Stimulated activated naive CD4-positive, alpha-beta T cell (primary cell): ENCODE results near the gene VSTM1.
A peak's percentile ranks its signal among the peaks of the same experiment; 100 is the strongest.
"Not testable (repeated sequence)": the region's sequence is repeated elsewhere in the genome, so short reads cannot be mapped to it uniquely, and the experiment has no call there.

Experiments used
- DNase-seq, 6 experiments: peaks; one replicate each; lab custom pipeline; 2025; lab: John Stamatoyannopoulos, UW

VSTM1 gene

DNA sequence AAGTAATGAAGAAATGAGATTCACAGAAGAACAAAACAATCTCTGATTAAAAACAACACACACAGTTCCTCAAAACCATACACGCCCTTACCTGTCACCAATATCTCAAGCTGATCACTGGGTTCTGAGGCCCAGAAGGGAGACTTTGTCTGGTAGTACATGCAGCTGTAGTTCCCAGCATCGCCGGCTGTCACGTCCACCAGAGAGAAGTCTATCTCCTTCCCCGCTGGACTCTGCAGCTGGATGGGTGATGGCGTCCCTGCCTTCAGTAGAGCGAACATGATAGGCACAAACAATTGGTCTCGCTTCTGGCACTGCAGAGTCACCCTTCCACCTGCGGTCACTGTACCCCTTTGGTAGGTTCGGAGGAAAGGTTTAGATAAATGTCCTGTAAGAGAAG lies 10.1 kb upstream of the VSTM1 start:
- DNase-seq, result no peak

DNA sequence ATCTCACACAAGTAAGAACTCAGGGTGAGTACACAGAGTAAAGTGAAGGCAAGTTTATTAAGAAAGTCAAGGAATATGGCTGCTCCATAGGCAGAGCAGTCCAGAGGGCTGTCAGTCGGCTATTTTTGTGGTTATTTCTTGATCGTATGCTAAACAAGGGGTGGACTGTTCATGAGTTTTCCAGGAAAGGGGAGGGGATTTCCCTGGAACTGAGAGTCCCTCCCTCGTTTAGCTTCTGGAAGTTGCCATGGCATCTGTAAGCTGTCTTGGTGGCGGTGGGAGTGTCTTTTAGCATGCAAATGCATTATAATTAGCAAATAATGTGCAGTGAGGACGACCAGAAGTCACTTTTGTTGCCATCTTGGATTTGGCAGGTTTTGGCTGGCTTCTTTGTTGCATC lies 5.8 kb upstream of the VSTM1 start:
- DNase-seq, result no peak

GRCh38 chr19:54062643-54063042 lies 1.1 kb downstream of the VSTM1 start:
- DNase-seq, result no peak

DNA sequence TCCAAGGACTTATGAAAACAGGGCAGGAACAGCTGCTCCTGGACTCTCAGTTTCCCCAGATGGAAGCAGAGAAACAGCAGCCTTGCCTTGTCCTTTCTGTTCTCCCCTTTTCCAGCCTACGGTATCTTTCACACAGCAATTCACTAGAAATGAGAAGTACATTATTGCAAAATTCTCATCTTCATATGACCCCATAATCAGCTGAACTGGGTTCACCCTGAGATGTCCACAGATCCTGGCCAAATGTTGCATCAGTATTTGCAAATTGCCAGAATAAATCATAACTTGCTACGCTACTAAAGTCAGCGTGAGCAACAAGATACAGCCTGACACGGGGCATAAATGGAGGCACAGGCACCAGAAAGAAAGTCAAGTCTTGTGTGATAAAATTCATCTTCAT lies 16.1 kb downstream of the VSTM1 start:
- no peak for DNase-seq

DNA sequence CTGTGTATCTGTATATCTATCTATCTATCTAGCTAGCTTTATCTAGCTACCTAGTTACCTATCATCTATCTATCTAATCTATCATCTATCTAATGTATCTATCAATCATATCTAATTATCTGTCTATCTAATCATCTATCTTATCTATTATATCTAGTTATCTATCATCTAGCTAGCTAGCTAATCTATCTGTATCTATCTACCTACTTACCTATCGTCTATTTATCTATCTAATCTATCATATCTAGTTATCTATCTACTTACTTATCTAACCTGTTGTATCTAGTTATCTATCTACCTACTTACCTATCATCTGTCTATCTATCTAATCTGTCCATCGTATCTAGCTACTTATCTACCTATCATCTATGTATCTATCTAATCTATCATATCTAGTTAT lies 17.9 kb downstream of the VSTM1 start:
- DNase-seq, result no peak

DNA sequence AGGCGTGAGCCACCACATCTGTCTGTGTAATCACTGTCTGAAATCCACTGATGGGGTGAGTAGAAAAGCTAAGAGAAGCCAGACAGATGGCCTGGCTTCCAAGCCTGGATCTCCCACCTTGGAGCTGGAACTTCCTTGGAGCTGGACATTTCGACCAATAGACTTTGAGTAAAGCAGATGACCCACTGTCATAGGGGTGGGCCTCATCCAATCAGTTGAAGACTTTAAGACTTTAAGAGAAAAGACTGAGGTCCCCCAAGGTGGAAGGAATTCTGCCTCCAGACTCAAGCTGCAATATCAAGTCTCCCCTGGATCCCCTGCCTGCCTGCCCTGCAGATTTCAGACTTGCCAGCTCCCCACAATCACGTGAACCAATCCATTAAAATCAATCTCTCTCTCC lies 20.7 kb downstream of the VSTM1 start:
- DNase-seq, result no peak

GRCh38 chr19:54041969-54042606 lies 21.6 kb downstream of the VSTM1 start:
- DNase-seq, result no peak

DNA sequence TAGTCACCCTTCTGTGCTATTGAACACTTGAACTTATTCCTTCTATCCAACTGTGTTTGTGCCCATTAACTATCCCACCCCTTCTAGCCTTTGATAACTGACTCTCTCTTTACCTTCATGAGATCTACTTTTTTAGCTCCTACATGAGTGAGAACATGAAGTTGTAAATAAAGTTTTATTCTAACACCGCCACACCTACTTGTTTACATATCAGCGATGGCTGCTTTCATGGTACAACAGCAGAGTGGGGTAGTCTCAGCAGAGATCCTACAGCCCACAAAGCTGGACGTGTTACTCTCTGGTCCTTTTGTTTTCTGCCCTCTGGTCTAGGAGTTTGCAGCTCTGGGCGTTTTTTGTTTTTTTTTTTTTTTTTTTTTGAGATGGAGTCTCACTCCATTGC lies 23.7 kb downstream of the VSTM1 start:
- DNase-seq, result no peak

DNA sequence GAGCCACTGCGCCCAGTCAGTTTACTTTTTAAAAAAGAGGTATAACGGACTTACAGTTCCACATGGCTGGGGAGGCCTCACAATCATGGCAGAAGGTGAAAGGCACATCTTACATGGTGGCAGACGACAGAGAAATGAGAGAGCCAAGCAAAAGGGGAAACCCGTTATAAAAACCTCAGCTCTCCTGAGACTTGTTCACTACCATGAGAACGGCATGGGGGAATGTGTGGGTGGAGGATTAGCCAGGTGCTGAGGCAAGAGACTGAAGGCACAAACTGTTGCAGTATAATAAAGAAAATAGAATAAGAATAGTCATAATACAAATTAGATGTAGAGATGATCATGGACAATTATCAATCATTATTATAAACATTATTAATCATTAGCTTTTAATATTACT lies 27.2 kb downstream of the VSTM1 start:
- DNase-seq, result not testable (repeated sequence)

- DNase-seq, result no peak
Observed at GRCh38 chr19:54035215-54036178, 28.2 kb downstream of the VSTM1 start.

- no peak for DNase-seq
Observed at GRCh38 chr19:54030895-54031586, 32.7 kb downstream of the VSTM1 start.

GRCh38 chr19:54029930-54030490 lies 33.7 kb downstream of the VSTM1 start:
- DNase-seq, result peak; percentile 1 to 36 (median 28)

GRCh38 chr19:54029301-54029700 lies 34.4 kb downstream of the VSTM1 start:
- no peak for DNase-seq

- DNase-seq, result no peak
Observed at GRCh38 chr19:54026656-54027055, 37.0 kb downstream of the VSTM1 start.

GRCh38 chr19:54024660-54025059 lies 39.0 kb downstream of the VSTM1 start:
- DNase-seq, result no peak

DNA sequence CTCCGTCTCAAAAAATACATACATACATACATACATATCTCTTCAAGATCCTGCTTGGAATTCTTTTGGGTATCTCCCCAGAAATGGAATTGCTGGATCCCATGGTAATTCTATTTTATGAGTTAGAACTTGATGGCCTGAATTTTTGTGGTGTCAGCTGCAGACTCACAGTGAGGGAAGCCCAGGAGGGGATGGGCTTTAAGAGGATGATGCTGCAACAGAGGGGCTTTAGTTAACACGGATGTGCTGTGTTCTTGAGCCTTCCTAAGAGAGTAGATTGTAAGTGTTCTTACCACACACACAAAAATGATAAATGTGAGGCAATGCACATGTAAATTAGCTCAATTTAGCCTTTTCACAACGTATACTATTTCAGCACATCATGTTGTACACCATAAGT lies 40.5 kb downstream of the VSTM1 start:
- DNase-seq, result no peak

DNA sequence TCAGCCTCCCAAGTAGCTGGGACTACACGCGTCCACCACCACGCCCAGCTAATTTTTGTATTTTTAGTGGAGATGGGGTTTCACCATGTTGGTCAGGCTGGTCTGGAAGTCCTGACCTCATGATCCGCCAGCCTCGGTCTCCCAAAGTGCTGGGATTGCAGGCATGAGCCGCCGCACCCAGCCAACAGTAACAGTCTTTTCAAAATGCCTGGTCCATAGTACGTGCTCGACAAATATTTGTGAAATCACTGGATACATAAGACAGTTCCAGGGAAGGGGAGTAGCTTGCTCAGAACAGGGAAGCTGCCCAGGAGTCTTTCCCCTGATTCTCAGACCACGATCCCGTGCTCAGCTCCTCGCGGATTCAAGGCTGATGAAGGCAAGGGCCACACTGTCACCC lies 41.8 kb downstream of the VSTM1 start:
- no peak for DNase-seq

DNA sequence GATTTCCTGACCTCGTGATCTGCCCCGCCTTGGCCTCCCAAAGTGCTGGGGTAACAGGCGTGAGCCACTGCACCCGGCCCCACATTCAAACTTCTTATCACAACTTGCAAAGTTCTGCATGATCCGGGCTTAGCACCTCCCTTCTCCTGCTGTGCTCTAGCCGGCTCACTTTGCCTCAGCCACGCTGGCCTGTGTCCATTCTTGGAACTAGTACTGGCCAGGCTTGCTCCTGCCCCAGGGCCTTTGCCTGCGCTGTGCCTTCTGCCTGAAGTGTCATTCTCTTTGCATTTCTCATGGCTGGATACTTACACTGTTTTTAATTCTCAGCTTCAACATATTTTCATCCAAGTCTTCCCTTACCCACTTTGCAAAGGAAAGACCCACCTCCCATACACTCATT lies 42.3 kb downstream of the VSTM1 start:
- no peak for DNase-seq

GRCh38 chr19:54017261-54017660 lies 46.4 kb downstream of the VSTM1 start:
- DNase-seq, result no peak

- no peak for DNase-seq
Observed at GRCh38 chr19:54014920-54015560, 48.7 kb downstream of the VSTM1 start.

DNA sequence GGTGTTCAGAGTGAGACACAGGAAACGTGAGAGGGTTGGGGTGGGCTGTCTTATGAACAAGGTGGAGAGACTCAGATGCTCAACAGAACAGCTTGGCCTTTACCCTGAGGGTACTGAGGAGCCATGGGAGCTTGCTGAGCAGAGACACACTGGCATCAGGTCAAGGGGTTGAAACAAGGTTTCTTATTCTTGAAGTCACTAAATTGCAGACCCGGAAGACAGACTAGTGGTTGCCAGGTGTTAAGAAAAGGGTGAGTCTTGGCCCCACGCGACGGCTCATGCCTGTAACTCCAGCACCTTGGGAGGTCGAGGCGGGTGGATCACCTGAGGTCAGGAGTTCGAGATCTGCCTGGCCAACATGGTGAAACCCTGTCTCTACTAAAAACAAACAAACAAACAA lies 49.8 kb downstream of the VSTM1 start:
- DNase-seq, result no peak
